ENCODE measurements around the gene GLP1R. TPM values are rescaled to one million over a fixed set of nuclear protein-coding genes. Genes with fewer than 3 reads are reported as not detected.

The GLP1R gene
- total RNA-seq, result not detected

DNA sequence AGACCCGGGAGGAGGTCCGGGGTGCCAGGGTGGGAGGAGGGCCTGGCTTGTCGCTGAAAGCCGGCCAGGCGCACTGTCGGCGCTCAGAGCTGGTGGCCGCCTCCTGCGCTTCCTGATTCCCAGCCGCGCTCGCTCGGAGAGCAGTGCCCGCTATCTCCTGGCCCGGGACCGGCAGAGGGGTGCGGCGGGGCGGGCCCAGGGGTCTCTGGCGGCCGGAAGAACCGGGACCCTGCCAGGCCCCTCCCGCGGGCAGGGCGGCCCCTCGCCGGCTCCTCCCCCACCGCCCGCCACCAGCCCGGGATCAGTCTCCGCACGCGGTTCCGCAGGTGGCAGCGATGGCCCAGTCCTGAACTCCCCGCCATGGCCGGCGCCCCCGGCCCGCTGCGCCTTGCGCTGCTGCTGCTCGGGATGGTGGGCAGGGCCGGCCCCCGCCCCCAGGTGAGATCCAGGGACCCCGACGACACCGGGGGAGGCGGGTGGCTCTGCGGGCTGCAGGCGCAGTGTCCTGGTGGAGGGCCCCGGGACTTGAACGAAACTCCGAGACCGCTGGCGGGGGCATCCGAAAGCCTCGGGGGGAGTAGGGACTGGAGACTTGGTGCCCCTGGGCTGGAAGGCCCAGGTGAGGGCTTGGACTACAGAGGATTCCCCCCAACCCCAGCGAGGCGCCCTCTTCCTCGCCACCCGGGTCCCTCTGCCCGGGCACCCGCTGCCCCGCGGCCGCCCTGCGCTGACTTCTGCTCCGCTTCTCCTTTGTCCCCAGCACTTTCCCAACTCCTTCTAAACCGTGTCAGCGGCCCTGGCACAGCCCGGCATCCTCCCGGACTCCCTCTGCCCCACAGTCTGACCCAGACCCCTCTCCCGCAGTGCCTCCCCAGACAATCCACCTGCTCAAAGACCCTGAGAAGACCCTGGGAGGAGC lies at the start of gene GLP1R:
GLP1R (plus strand) TSS at position 301 of the 919 bp plus-strand sequence; CDS start at position 361, 60 bp downstream.
- ATAC-seq (no peak), DNase-seq (no peak)
- intact Hi-C loops (cut with DNase I; ENCODE audit: low total_unique reads), result no loop called here
- TF ChIP-seq POLR2A (IDR thresholded peaks at IDR 0.05), result no peak
- TF ChIP-seq, protein P1, sequence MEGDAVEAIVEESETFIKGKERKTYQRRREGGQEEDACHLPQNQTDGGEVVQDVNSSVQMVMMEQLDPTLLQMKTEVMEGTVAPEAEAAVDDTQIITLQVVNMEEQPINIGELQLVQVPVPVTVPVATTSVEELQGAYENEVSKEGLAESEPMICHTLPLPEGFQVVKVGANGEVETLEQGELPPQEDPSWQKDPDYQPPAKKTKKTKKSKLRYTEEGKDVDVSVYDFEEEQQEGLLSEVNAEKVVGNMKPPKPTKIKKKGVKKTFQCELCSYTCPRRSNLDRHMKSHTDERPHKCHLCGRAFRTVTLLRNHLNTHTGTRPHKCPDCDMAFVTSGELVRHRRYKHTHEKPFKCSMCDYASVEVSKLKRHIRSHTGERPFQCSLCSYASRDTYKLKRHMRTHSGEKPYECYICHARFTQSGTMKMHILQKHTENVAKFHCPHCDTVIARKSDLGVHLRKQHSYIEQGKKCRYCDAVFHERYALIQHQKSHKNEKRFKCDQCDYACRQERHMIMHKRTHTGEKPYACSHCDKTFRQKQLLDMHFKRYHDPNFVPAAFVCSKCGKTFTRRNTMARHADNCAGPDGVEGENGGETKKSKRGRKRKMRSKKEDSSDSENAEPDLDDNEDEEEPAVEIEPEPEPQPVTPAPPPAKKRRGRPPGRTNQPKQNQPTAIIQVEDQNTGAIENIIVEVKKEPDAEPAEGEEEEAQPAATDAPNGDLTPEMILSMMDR (IDR thresholded peaks at IDR 0.05 in 4 of 5, conservative IDR thresholded peaks at IDR 0.05 in 1 of 5), result no peak
- no peaks in the 10 kb centered on the region for H3K36me3 ChIP-seq
- no peaks in the 10 kb centered on the region for H3K9me3 ChIP-seq
- in situ Hi-C loops (cut with MboI; ENCODE audit: low sequenced_read_pairs in 4 of 4), result no loop called here
- peaks cover 21 to 34% (median 22%) of the 10 kb centered on the region in 3 donors for H3K27me3 ChIP-seq
- H3K4me3 ChIP-seq, result peak within 1 kb of the TSS; percentile 22 to 51 (median 30)
- H3K4me1 ChIP-seq, result no peaks in the 10 kb centered on the region
- H3K27ac ChIP-seq, result no peak within 1 kb of the TSS

DNA sequence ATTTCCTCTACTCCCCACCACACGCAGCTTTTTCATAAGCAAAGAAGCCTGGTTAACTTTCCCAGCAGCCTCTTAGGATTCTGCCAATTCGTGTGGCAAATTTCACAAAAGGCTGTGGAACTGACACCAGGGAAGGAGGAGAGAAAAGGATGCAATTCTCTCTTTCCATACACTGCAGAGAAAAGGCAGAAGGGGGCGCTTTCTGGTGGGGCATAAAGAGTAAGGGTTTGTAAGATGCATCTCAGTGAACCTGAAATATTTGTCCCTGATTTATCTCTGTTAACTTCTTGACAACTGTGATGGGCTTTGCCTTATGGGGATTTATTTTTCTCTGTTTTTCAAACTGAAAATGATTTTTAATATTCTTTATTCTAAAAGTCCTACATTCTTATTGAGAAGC lies 45.5 kb upstream of the GLP1R start:
- no peaks in the 10 kb centered on the region for H3K9me3 ChIP-seq
- in situ Hi-C loops (cut with MboI; ENCODE audit: low sequenced_read_pairs in 4 of 4), result no loop called here

DNA sequence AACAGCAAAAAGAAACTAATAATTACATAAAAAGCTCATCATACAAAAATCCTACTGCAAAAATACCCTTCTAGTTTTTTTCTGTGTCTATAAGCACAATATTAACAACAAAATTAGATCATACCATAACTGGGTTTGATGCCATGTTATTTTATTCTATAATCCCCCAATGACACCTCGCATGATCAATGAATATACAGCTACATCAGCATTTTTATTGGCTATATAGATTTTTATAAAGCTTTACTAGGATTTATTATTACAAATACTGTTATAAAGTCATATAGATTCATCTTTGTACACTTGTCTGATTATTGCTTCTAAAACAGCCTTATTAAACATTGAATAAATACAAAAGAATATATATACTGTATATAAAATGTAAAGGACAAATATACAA lies 45.1 kb upstream of the GLP1R start:
- in situ Hi-C loops (cut with MboI; ENCODE audit: low sequenced_read_pairs in 4 of 4) (no loop called here), intact Hi-C loops (cut with DNase I; ENCODE audit: low total_unique reads) (no loop called here)
- no peak for DNase-seq

More for the DNA sequence above, 45.5 kb upstream of the GLP1R start:
- no peaks in the 10 kb centered on the region for H3K4me1 ChIP-seq
- ATAC-seq, result no peak
- no peak for TF ChIP-seq POLR2A (IDR thresholded peaks at IDR 0.05)
- TF ChIP-seq, protein P1 (IDR thresholded peaks at IDR 0.05 in 4 of 5, conservative IDR thresholded peaks at IDR 0.05 in 1 of 5), result no peak
- H3K4me3 ChIP-seq, result no peak overlapping the region
- intact Hi-C loops (cut with DNase I; ENCODE audit: low total_unique reads), result no loop called here
- H3K27me3 ChIP-seq, result peaks cover 0 to 5% (median 0%) of the 10 kb centered on the region in 3 donors
- H3K36me3 ChIP-seq, result no peaks in the 10 kb centered on the region
- no peak overlapping the region for H3K27ac ChIP-seq
- DNase-seq, result no peak

DNA sequence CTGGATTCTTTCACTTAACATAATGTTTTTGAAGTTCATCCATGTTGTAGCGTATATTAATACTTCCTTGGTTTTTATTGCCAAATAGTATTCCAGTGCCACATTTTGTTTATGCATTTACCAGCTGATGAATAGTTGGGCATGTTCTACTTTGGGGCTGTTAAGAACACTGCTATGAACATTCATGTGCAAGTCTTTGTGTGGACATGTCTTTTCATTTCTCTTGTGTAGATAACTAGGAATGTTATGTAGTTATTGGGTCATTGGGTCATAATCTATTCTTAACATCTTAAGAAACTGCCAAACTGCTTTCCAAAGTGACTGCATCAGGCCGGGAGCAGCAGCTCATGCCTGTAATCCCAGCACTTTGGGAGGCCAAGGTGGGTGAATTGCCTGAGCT lies 43.8 kb upstream of the GLP1R start:
- DNase-seq (no peak), ATAC-seq (no peak)
- Histone ChIP-seq H3K9me3 (no peaks in the 10 kb centered on the region), H3K36me3 (no peaks in the 10 kb centered on the region), H3K4me1 (no peaks in the 10 kb centered on the region), H3K4me3 (no peak overlapping the region), H3K27ac (no peak overlapping the region), H3K27me3 (no peaks in the 10 kb centered on the region)
- intact Hi-C loops (cut with DNase I; ENCODE audit: low total_unique reads) (no loop called here), in situ Hi-C loops (cut with MboI; ENCODE audit: low sequenced_read_pairs in 4 of 4) (no loop called here)
- TF ChIP-seq, protein P1 (IDR thresholded peaks at IDR 0.05 in 4 of 5, conservative IDR thresholded peaks at IDR 0.05 in 1 of 5), result no peak
- TF ChIP-seq POLR2A (IDR thresholded peaks at IDR 0.05), result no peak

More for the DNA sequence above, 45.1 kb upstream of the GLP1R start:
- Histone ChIP-seq H3K9me3 (no peaks in the 10 kb centered on the region), H3K27ac (no peak overlapping the region), H3K36me3 (no peaks in the 10 kb centered on the region), H3K4me3 (no peak overlapping the region), H3K4me1 (no peaks in the 10 kb centered on the region), H3K27me3 (peaks cover 0 to 5% (median 0%) of the 10 kb centered on the region in 3 donors)
- ATAC-seq, result no peak
- no peak for TF ChIP-seq POLR2A (IDR thresholded peaks at IDR 0.05)
- TF ChIP-seq, protein P1 (IDR thresholded peaks at IDR 0.05 in 4 of 5, conservative IDR thresholded peaks at IDR 0.05 in 1 of 5), result no peak

Data from gastrocnemius medialis (tissue), 4 donors.